NCI-H446 (cell line): ENCODE data around the gene MAGEB16.

Experiments
- DNase-seq, 2 experiments: peaks; one replicate each; lab custom pipeline; 2025; lab: John Stamatoyannopoulos, UW

The MAGEB16 gene

DNA sequence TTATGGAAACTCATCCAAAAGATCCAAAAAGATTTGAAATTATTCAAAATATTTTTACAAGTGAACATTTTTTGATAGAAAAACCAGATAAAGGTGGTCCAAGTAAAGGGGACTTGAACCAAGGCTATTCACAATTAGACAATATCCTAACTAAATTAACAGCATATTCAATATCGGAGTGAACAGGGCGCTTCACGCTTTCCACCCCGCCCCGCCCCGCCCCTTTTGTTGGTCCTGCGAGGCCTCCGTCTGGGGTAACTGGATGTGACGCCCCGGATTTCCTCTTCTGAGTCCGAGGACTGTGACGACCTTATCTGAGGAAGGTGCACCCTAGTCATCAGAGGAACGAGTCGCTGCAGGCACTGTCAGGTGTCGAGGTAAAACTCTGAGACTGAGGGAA lies at the start of gene MAGEB16:
TSS of gene MAGEB16 (plus strand) at position 301 of the 400 bp plus-strand sequence. CDS start 3,855 bp downstream, outside the sequence.
- no peak for DNase-seq

DNA sequence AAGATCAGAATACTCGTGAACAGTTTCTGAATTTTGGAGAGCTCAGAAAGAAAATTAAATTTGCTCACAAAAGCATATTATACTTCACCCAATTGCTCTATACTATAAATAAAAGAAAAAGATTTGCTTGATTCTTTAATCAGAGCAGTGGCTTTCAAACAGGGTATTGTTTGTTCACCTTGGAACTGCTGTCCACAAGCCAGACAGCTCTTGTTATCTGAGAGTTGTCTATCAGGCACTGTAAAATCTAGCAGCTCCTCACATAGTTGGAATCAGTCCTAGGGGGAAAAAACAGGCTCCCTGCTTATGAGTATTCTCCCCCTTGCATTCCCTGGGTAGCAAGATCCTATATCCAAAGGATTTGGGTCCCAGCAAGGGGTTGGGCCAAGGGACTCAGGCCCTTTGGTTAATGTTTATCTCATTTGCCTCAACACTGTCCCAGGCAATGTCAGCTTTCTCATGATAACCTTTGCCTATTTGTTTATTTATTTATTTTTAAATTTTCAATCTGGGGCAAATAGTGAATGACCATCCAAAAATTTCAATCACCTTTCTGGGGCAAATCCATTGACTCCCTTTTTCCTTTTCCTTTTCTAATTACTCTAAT lies 24.1 kb upstream of the MAGEB16 start:
- DNase-seq, result no peak

DNA sequence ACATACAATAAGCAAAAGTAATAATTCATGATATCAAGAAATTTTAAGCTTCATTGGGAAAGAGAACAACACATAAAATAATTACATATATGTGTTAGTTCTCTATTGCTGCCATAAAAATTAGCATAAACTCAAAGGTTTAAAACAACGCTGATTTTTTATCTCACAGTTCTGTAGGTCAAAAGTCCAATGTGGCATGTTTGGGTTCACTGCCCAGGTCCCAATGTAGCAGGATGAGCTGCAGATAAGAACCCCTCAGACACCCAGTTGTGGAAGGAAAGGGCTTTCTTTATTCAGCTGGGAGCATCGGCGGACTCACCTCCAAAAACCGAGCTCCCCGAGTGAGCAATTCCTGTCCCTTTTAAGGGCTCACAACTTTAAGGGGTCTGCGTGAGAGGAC lies 13.1 kb upstream of the MAGEB16 start:
- no peak for DNase-seq

DNA sequence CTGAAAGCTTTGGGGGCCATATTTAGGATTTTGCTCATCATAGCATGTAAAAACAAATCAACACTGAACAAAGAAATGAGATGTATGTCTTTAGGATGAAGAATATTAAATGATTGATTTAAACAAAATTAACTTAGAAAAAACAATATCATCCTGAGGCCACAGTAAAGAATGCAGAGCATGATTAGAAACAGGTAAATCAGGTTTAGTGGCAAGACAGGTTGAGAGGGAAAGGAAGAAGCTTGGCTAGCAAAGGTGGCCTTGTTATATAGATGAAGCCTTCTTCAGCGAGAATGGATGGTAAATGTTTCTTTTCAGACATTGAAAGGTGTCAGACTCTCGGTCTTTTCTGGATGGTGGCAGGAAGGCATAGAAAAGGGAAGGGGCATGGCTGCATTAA lies 11.9 kb upstream of the MAGEB16 start:
- no peak for DNase-seq

DNA sequence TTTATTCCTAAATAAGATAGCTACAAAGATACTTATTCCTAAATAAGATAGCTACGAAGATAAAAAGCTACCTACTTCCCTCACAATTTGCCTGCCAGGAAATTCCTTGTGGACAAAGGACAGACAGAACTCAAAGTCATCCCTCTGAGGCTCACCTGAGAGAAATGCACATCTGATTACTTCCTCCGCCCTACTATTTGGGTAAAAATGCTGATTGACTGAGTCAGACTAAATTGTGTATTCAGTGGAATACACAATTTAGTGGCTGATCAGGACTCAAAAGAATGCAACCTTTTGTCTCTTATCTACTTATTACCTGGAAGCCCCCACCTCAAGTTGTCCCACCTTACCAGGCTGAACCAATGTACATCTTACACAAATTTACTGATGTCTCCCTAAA lies 10.3 kb upstream of the MAGEB16 start:
- no peak for DNase-seq

DNA sequence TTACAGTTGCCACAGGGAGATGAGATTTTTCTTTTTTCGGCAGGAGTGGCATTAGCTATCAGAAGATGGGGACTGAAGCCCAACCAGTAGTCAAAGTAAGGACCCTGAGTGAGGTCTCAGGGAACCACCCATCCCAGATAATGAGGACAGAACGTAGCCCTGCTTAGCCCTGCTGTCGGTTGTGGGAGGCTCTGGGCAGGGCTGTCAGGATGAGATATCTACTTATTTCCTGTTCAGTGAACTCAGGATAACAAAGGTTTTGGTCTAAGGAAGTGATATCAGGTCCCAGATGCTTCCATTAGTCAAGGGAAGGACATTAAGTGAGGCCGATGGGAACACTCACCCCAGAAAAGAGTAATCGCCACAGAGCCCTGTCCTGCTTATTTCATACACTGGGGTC lies 2.3 kb downstream of the MAGEB16 start:
- no peak for DNase-seq

DNA sequence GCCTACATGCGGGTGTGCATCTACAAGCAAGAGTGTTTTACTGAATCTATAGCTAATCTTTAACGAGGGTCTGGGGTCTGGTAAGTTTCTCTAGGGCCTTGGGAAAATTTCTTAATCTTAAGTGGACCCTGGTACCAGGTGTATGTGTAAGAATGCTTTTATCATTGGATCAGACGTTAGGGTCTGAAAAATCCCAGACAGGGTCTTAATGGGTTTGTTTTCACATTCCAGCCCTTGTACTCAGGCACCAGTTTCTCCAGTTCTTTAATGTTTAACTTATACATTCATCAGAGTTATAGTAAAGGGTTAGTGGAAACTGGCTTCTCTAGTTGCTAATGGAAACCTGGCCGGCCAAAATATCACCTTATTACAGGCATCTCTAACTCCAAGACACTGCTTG lies 11.6 kb downstream of the MAGEB16 start:
- no peak for DNase-seq

DNA sequence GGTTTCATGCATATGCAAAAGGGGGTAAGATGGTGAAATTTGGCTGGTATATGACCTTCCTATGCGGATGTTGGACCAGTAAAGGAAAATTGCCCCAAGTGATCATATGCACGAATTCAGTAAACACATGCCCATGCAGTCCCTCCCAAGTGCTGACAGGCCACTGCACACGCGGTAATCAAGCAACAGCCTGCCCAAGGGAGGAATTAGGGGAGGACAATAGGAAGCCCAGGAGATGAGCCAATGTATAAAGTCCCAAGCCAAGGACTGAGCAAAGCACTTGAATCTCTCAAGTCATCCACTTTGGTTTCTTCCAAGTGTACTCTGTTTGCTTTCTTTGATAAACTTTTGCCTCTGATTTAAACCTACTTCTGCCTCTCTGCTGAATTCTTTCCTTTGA lies 21.1 kb downstream of the MAGEB16 start:
- no peak for DNase-seq

DNA sequence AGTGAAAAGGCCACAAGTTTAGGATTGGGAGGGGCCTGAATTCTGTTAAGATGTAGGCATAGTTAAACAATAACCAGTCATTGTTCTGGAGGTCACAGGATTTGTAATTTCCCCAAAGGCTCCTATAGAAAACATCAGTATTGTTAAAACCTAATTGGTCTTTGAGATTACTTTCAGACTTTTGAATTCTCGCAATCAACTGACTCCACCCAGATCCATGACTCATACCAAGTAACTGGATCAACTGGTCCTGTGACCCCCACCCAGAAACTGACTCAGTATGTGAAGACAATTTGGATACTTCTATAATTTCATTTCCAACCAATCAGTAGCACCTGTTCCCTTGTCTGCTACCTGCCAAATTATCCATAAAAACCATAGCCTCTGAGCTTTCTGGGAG lies 28.4 kb downstream of the MAGEB16 start:
- no peak for DNase-seq

DNA sequence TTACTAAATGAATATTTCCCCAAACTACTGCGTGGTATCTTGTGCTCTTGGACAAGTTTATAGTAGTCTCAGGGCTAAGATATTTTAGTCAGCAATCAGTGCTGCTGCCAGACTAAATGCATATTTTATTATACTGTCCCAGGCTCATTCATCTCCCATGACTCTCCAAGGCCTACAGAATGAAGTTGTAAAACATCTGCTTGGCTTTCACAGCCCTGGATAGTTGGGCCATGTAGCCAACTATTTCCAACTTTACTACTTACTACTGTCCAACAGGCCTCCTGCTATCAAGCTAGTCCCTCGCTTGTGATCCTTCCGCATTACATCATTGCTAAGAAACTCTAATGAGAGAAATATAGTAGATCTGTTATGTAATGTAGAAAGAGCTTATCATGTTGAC lies 31.4 kb downstream of the MAGEB16 start:
- DNase-seq, result no peak

DNA sequence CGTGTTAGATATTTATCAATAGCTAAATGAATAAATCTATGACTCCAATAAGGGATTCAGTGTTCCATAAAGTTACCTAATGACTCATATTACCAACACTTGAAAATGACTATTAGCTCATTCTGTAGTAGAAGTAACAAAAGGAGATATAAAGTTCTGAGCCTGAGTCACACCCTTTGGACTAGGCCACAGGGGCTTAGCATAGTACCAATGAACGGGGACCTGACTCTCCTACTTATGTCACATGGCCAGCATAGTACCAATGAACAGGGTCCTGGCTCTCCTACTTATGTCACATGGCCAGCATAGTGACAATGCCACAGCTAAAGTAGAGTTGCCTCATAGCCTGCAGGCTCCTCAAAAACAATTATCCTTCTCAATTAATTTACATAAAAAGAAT lies 43.7 kb downstream of the MAGEB16 start:
- DNase-seq, result no peak

DNA sequence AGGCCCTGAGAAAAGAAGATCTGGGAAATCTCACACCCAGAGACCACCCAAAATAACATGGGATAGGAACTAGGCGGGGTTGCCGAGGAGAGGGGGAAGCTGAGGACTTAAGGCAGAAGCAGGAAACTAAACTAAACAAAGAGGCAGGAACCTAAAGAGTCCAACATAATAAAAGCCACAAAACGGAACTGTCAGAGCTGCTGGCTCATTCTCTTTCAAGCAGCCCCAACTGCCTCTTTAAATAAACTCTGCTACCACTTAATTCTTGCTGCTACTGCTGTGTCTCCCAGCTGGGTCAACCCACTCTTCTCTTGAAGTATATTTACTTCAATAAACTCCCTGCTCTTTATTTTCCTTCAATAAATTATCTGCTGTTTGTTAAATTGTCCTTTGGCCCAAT lies 44.5 kb downstream of the MAGEB16 start:
- no peak for DNase-seq

DNA sequence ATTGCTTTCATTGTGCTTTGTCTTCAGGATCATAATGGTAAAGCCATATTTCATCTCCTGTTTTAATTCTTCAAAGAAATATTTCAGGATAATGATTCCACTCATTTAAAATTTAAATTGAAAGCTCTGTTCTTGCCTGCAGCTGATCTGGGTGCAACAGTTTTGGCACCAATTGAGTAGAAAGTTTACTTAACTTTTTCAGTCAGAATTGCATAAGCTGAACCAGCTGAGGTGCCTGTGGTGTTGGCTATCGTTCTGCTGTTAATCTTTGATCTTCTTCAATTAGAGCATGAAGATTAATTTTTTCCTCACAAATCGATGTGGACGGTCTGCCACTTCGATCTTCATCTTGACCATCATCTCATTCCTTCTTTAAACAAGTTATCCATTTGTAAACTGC lies 49.6 kb downstream of the MAGEB16 start:
- DNase-seq, result no peak
